Measurements from ENCODE around the gene ZNF791. TPM values are rescaled to one million over a fixed set of nuclear protein-coding genes. Genes with fewer than 3 reads are reported as not detected.
"Not testable (repeated sequence)": the region's sequence is repeated elsewhere in the genome, so short reads cannot be mapped to it uniquely, and the experiment has no call there.

Gene ZNF791
- total RNA-seq, 1 experiment from 2014 or later: 14.8 TPM

GRCh38 chr19:12643716-12644115 lies 33.0 kb downstream of the ZNF791 start:
- H3K4me3 ChIP-seq; DNase-seq (ENCODE audit: low read depth in 1 of 2, low spot score in 2 of 2): not testable (repeated sequence)

GRCh38 chr19:12646551-12646950 lies 35.8 kb downstream of the ZNF791 start:
- DNase-seq (ENCODE audit: low read depth in 1 of 2, low spot score in 2 of 2): no peak
- Histone ChIP-seq H3K9me3 (replicated peaks) (peaks cover 4% of the 10 kb centered on the region), H3K4me1 (replicated peaks) (no peaks in the 10 kb centered on the region), H3K4me3 (no peak overlapping the region), H3K36me3 (no peaks in the 10 kb centered on the region), H3K27ac (no peak overlapping the region), H3K27me3 (replicated peaks) (no peaks in the 10 kb centered on the region)

More at GRCh38 chr19:12643716-12644115, 33.0 kb downstream of the ZNF791 start:
- H3K27ac ChIP-seq; H3K36me3 ChIP-seq; H3K4me1 ChIP-seq (replicated peaks); H3K9me3 ChIP-seq (replicated peaks); H3K27me3 ChIP-seq (replicated peaks): not testable (repeated sequence)

- DNase-seq (ENCODE audit: low read depth in 1 of 2, low spot score in 2 of 2): no peak
- H3K27ac ChIP-seq: no peak overlapping the region
- no peak overlapping the region for H3K4me3 ChIP-seq
- no peaks in the 10 kb centered on the region for H3K4me1 ChIP-seq (replicated peaks)
- no peaks in the 10 kb centered on the region for H3K27me3 ChIP-seq (replicated peaks)
- peaks cover 4% of the 10 kb centered on the region for H3K9me3 ChIP-seq (replicated peaks)
- 0 out of 2 replicates have a peak, but pooled peaks cover under 1% of the 10 kb centered on the region for H3K36me3 ChIP-seq
Measured at GRCh38 chr19:12647047-12647446, 36.3 kb downstream of the ZNF791 start.

GRCh38 chr19:12647490-12648071 lies 36.9 kb downstream of the ZNF791 start:
- no peaks in the 10 kb centered on the region for H3K27me3 ChIP-seq (replicated peaks)
- no peak overlapping the region for H3K4me3 ChIP-seq
- H3K9me3 ChIP-seq (replicated peaks): peaks cover 4% of the 10 kb centered on the region
- 0 out of 2 replicates have a peak, but pooled peaks cover 2% of the 10 kb centered on the region for H3K36me3 ChIP-seq
- H3K27ac ChIP-seq: no peak overlapping the region
- DNase-seq (ENCODE audit: low read depth in 1 of 2, low spot score in 2 of 2): no peak
- H3K4me1 ChIP-seq (replicated peaks): no peaks in the 10 kb centered on the region

GRCh38 chr19:12648088-12648487 lies 37.4 kb downstream of the ZNF791 start:
- H3K36me3 ChIP-seq: 0 out of 2 replicates have a peak, but pooled peaks cover 2% of the 10 kb centered on the region
- H3K27ac ChIP-seq: no peak overlapping the region
- no peak for DNase-seq (ENCODE audit: low read depth in 1 of 2, low spot score in 2 of 2)
- H3K4me1 ChIP-seq (replicated peaks): no peaks in the 10 kb centered on the region
- peaks cover 4% of the 10 kb centered on the region for H3K9me3 ChIP-seq (replicated peaks)
- no peak overlapping the region for H3K4me3 ChIP-seq
- no peaks in the 10 kb centered on the region for H3K27me3 ChIP-seq (replicated peaks)

- H3K4me3 ChIP-seq: no peak overlapping the region
- H3K27ac ChIP-seq: no peak overlapping the region
- peaks cover 4% of the 10 kb centered on the region for H3K9me3 ChIP-seq (replicated peaks)
- H3K4me1 ChIP-seq (replicated peaks): no peaks in the 10 kb centered on the region
- no peak for DNase-seq (ENCODE audit: low read depth in 1 of 2, low spot score in 2 of 2)
- no peaks in the 10 kb centered on the region for H3K27me3 ChIP-seq (replicated peaks)
- peaks cover 2% of the 10 kb centered on the region; the same call in 1 of the 2 replicates for H3K36me3 ChIP-seq
Measured at GRCh38 chr19:12649941-12650340, 39.2 kb downstream of the ZNF791 start.

- Histone ChIP-seq H3K27ac (no peak overlapping the region), H3K9me3 (replicated peaks) (peaks cover 4% of the 10 kb centered on the region), H3K27me3 (replicated peaks) (no peaks in the 10 kb centered on the region), H3K4me3 (no peak overlapping the region), H3K36me3 (peaks cover 19% of the 10 kb centered on the region), H3K4me1 (replicated peaks) (no peaks in the 10 kb centered on the region)
- no peak for DNase-seq (ENCODE audit: low read depth in 1 of 2, low spot score in 2 of 2)
Measured at GRCh38 chr19:12652219-12652618, 41.5 kb downstream of the ZNF791 start.

- no peaks in the 10 kb centered on the region for H3K4me1 ChIP-seq (replicated peaks)
- no peak overlapping the region for H3K4me3 ChIP-seq
- no peaks in the 10 kb centered on the region for H3K27me3 ChIP-seq (replicated peaks)
- H3K9me3 ChIP-seq (replicated peaks): no peaks in the 10 kb centered on the region
- H3K36me3 ChIP-seq: peaks cover 35% of the 10 kb centered on the region
- DNase-seq (ENCODE audit: low read depth in 1 of 2, low spot score in 2 of 2): no peak
- H3K27ac ChIP-seq: no peak overlapping the region
Measured at GRCh38 chr19:12655546-12655945, 44.8 kb downstream of the ZNF791 start.

- Histone ChIP-seq H3K27me3 (replicated peaks) (no peaks in the 10 kb centered on the region), H3K4me1 (replicated peaks) (no peaks in the 10 kb centered on the region), H3K9me3 (replicated peaks) (no peaks in the 10 kb centered on the region), H3K36me3 (peaks cover 45% of the 10 kb centered on the region), H3K27ac (no peak overlapping the region), H3K4me3 (no peak overlapping the region)
- no peak for DNase-seq (ENCODE audit: low read depth in 1 of 2, low spot score in 2 of 2)
Measured at GRCh38 chr19:12656899-12657571, 46.3 kb downstream of the ZNF791 start.

GRCh38 chr19:12657966-12658365 lies 47.2 kb downstream of the ZNF791 start:
- Histone ChIP-seq H3K36me3 (peaks cover 48% of the 10 kb centered on the region), H3K27me3 (replicated peaks) (no peaks in the 10 kb centered on the region), H3K27ac (no peak overlapping the region), H3K9me3 (replicated peaks) (no peaks in the 10 kb centered on the region), H3K4me1 (replicated peaks) (no peaks in the 10 kb centered on the region), H3K4me3 (no peak overlapping the region)
- DNase-seq (ENCODE audit: low read depth in 1 of 2, low spot score in 2 of 2): no peak

- H3K9me3 ChIP-seq (replicated peaks): no peaks in the 10 kb centered on the region
- no peak overlapping the region for H3K4me3 ChIP-seq
- H3K36me3 ChIP-seq: peaks cover 63% of the 10 kb centered on the region
- peaks cover 3% of the 10 kb centered on the region; the same call in 1 of the 2 replicates for H3K4me1 ChIP-seq (replicated peaks)
- no peaks in the 10 kb centered on the region for H3K27me3 ChIP-seq (replicated peaks)
- DNase-seq (ENCODE audit: low read depth in 1 of 2, low spot score in 2 of 2): no peak
- no peak overlapping the region for H3K27ac ChIP-seq
Measured at GRCh38 chr19:12660980-12661379, 50.3 kb downstream of the ZNF791 start.

GRCh38 chr19:12664406-12665280 lies 53.9 kb downstream of the ZNF791 start:
- H3K4me3 ChIP-seq: no peak overlapping the region
- peaks cover 20% of the 10 kb centered on the region for H3K4me1 ChIP-seq (replicated peaks)
- H3K9me3 ChIP-seq (replicated peaks): no peaks in the 10 kb centered on the region
- H3K27ac ChIP-seq: no peak overlapping the region
- H3K27me3 ChIP-seq (replicated peaks): no peaks in the 10 kb centered on the region
- peaks cover 54% of the 10 kb centered on the region for H3K36me3 ChIP-seq
- DNase-seq (ENCODE audit: low read depth in 1 of 2, low spot score in 2 of 2): no peak

GRCh38 chr19:12665281-12665573 lies 54.5 kb downstream of the ZNF791 start:
- no peak for DNase-seq (ENCODE audit: low read depth in 1 of 2, low spot score in 2 of 2)
- no peaks in the 10 kb centered on the region for H3K9me3 ChIP-seq (replicated peaks)
- no peak overlapping the region for H3K27ac ChIP-seq
- H3K4me3 ChIP-seq: no peak overlapping the region
- H3K36me3 ChIP-seq: peaks cover 51% of the 10 kb centered on the region
- H3K27me3 ChIP-seq (replicated peaks): no peaks in the 10 kb centered on the region
- peaks cover 24% of the 10 kb centered on the region for H3K4me1 ChIP-seq (replicated peaks)

- H3K9me3 ChIP-seq (replicated peaks): no peaks in the 10 kb centered on the region
- no peaks in the 10 kb centered on the region for H3K27me3 ChIP-seq (replicated peaks)
- peaks cover 54% of the 10 kb centered on the region for H3K36me3 ChIP-seq
- H3K27ac ChIP-seq: no peak overlapping the region
- H3K4me3 ChIP-seq: peak overlapping the region; percentile 68
- peaks cover 28% of the 10 kb centered on the region for H3K4me1 ChIP-seq (replicated peaks)
- no peak for DNase-seq (ENCODE audit: low read depth in 1 of 2, low spot score in 2 of 2)
Measured at GRCh38 chr19:12665671-12666264, 55.0 kb downstream of the ZNF791 start.

All from SJSA1 (cell line).